HEK293 (cell line): ENCODE data around the gene MAGEB17.

Experiments used
- EGR2 ChIP-seq: fragments of 450-650 bp; formaldehyde crosslinking; IDR thresholded peaks from 2 replicates; pipeline ENCODE4 v1.5.1; 2016; ENCODE audit warnings: low read depth, missing biosample characterization, missing genetic modification characterization
- PRDM1 ChIP-seq: fragments of 450-650 bp; formaldehyde crosslinking; IDR thresholded peaks from 2 replicates; pipeline ENCODE4; 2016; ENCODE audit warnings: missing biosample characterization, missing genetic modification characterization
- ZNF354C ChIP-seq: fragments of 450-650 bp; formaldehyde crosslinking; IDR thresholded peaks from 2 replicates; pipeline ENCODE4 v1.5.1; 2016; ENCODE audit warnings: missing biosample characterization, missing genetic modification characterization, low read depth, borderline replicate concordance
- ZNF830 ChIP-seq: fragments of 450-650 bp; IDR thresholded peaks from 2 replicates; pipeline ENCODE4 v1.5.0; 2018; ENCODE audit warnings: missing biosample characterization, missing genetic modification characterization, low read depth, mild to moderate bottlenecking, moderate library complexity
- TF ChIP-seq, protein P1 (sequence below): fragments of 450-650 bp; formaldehyde crosslinking; IDR thresholded peaks from 2 replicates; pipeline ENCODE4 v1.5.1; 2016; ENCODE audit warnings: missing biosample characterization, missing genetic modification characterization
- TF ChIP-seq, protein P2 (sequence below): sonication (generic); formaldehyde crosslinking; IDR thresholded peaks from 2 replicates; pipeline ENCODE4 v1.8.1; 2022; ENCODE audit warnings: mild to moderate bottlenecking, moderate library complexity, missing genetic modification reagents
- TF ChIP-seq, protein P3 (sequence below): fragments of 450-650 bp; formaldehyde crosslinking; IDR thresholded peaks from 2 replicates; pipeline ENCODE4 v1.5.1; 2017; ENCODE audit warnings: missing biosample characterization, missing genetic modification characterization

DNA sequence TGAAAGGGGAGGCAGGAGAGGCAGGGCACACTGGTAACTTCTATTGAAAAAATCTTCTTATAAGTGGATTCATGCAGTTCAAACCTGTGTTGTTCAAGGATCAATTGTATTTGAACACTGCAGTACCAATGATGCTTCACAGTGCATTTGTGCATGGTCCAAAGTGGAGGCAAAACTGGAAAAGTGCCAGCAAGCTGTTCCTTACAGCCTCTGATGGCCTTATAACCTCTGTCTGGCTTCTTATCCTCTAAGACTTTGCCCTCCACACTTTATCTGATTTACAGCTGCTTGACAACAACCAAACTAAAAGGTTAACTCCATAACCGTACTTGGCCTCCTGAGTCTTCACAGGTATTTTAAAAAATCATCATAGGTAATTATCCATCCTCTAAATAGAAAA is 40.4 kb downstream of the MAGEB17 start:
- TF ChIP-seq PRDM1 (tag by site-specific recombination), result no peak
- no peak for TF ChIP-seq EGR2 (tag by site-specific recombination)
- TF ChIP-seq, protein P1, sequence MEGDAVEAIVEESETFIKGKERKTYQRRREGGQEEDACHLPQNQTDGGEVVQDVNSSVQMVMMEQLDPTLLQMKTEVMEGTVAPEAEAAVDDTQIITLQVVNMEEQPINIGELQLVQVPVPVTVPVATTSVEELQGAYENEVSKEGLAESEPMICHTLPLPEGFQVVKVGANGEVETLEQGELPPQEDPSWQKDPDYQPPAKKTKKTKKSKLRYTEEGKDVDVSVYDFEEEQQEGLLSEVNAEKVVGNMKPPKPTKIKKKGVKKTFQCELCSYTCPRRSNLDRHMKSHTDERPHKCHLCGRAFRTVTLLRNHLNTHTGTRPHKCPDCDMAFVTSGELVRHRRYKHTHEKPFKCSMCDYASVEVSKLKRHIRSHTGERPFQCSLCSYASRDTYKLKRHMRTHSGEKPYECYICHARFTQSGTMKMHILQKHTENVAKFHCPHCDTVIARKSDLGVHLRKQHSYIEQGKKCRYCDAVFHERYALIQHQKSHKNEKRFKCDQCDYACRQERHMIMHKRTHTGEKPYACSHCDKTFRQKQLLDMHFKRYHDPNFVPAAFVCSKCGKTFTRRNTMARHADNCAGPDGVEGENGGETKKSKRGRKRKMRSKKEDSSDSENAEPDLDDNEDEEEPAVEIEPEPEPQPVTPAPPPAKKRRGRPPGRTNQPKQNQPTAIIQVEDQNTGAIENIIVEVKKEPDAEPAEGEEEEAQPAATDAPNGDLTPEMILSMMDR (tag by site-specific recombination), result no peak
- TF ChIP-seq ZNF830 (tag by site-specific recombination), result no peak
- TF ChIP-seq ZNF354C (tag by site-specific recombination), result no peak
- TF ChIP-seq, protein P2, sequence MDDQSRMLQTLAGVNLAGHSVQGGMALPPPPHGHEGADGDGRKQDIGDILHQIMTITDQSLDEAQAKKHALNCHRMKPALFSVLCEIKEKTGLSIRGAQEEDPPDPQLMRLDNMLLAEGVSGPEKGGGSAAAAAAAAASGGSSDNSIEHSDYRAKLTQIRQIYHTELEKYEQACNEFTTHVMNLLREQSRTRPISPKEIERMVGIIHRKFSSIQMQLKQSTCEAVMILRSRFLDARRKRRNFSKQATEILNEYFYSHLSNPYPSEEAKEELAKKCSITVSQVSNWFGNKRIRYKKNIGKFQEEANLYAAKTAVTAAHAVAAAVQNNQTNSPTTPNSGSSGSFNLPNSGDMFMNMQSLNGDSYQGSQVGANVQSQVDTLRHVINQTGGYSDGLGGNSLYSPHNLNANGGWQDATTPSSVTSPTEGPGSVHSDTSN (CRISPR knock-in tag), result no peak
- TF ChIP-seq, protein P3, sequence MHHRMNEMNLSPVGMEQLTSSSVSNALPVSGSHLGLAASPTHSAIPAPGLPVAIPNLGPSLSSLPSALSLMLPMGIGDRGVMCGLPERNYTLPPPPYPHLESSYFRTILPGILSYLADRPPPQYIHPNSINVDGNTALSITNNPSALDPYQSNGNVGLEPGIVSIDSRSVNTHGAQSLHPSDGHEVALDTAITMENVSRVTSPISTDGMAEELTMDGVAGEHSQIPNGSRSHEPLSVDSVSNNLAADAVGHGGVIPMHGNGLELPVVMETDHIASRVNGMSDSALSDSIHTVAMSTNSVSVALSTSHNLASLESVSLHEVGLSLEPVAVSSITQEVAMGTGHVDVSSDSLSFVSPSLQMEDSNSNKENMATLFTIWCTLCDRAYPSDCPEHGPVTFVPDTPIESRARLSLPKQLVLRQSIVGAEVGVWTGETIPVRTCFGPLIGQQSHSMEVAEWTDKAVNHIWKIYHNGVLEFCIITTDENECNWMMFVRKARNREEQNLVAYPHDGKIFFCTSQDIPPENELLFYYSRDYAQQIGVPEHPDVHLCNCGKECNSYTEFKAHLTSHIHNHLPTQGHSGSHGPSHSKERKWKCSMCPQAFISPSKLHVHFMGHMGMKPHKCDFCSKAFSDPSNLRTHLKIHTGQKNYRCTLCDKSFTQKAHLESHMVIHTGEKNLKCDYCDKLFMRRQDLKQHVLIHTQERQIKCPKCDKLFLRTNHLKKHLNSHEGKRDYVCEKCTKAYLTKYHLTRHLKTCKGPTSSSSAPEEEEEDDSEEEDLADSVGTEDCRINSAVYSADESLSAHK (tag by site-specific recombination), result no peak
